HG02678 (cell line): ENCODE results near the gene PPT1.
"Not testable (repeated sequence)": the region's sequence is repeated elsewhere in the genome, so short reads cannot be mapped to it uniquely, and the experiment has no call there.

ENCODE experiments used
- ATAC-seq: cut with Tn5 transposase; IDR thresholded peaks from one replicate; pipeline ENCODE4 v1.9.1; 2021; ENCODE audit warnings: mild to moderate bottlenecking, moderate library complexity; ENCODE audit not compliant: unreplicated experiment

Gene PPT1

GRCh38 chr1:40092706-40093639 lies 4.1 kb downstream of the PPT1 start:
- no peak for ATAC-seq

GRCh38 chr1:40092241-40092640 lies 4.8 kb downstream of the PPT1 start:
- ATAC-seq, result no peak

GRCh38 chr1:40090652-40091355 lies 6.2 kb downstream of the PPT1 start:
- ATAC-seq, result no peak

- ATAC-seq, result not testable (repeated sequence)
Measured at GRCh38 chr1:40084750-40085149, 12.3 kb downstream of the PPT1 start.

- no peak for ATAC-seq
Measured at GRCh38 chr1:40081871-40082270, 15.2 kb downstream of the PPT1 start.

- no peak for ATAC-seq
Measured at GRCh38 chr1:40079774-40080400, 17.2 kb downstream of the PPT1 start.

- ATAC-seq, result no peak
Measured at GRCh38 chr1:40078512-40079333, 18.3 kb downstream of the PPT1 start.

GRCh38 chr1:40076895-40077312 lies 20.1 kb downstream of the PPT1 start:
- no peak for ATAC-seq

- ATAC-seq, result no peak
Measured at GRCh38 chr1:40075266-40075665, 21.8 kb downstream of the PPT1 start.

GRCh38 chr1:40073062-40073461 lies 24.0 kb downstream of the PPT1 start:
- no peak for ATAC-seq

- ATAC-seq, result no peak
Measured at GRCh38 chr1:40072142-40072541, 24.9 kb downstream of the PPT1 start.

- no peak for ATAC-seq
Measured at GRCh38 chr1:40067851-40068250, 29.2 kb downstream of the PPT1 start.

GRCh38 chr1:40067023-40067422 lies 30.0 kb downstream of the PPT1 start:
- no peak for ATAC-seq

GRCh38 chr1:40064797-40065499 lies 32.1 kb downstream of the PPT1 start:
- ATAC-seq, result peak; percentile 80

GRCh38 chr1:40059960-40060750 lies 36.9 kb downstream of the PPT1 start:
- peak; percentile 13 for ATAC-seq

GRCh38 chr1:40059338-40059959 lies 37.6 kb downstream of the PPT1 start:
- ATAC-seq, result peak; percentile 46

- ATAC-seq, result no peak
Measured at GRCh38 chr1:40058453-40059337, 38.4 kb downstream of the PPT1 start.

GRCh38 chr1:40058097-40058452 lies 39.0 kb downstream of the PPT1 start:
- no peak for ATAC-seq
